H1 (cell line): Measurements from ENCODE around the gene ZFPL1. TPM values are rescaled to one million over a fixed set of nuclear protein-coding genes. Genes with fewer than 3 reads are reported as not detected.

ENCODE experiments used
- CTCF ChIA-PET: fragments of 300-600 bp; sonication (Branson Sonifier 250); formaldehyde crosslinking; loops from one replicate; lab custom pipeline; 2021; ENCODE audit not compliant: partially characterized antibody; lab: Charles Lee
- POLR2A ChIA-PET: fragments of 300-600 bp; sonication (Branson Sonifier 250); formaldehyde crosslinking; loops from one replicate; lab custom pipeline; 2021; ENCODE audit warnings: inconsistent platforms; ENCODE audit not compliant: partially characterized antibody; lab: Charles Lee
- DNase-seq, 2 experiments: peaks; one replicate each; pipeline versions ENCODE4 v3.0.0 to v3.0.0-alpha.2; 2010 to 2022; ENCODE audit warnings: low spot score in 2 of 2, low read depth in 1 of 2, mixed read lengths in 1 of 2
- FAIRE-seq: peaks from 2 replicates; lab custom pipeline; 2011; peaks lifted over from hg19 to GRCh38; lab: Jason Lieb, UNC
- H2AFZ ChIP-seq: 2 replicates; pipeline ENCODE4 v1.8.1; 2012; ENCODE audit warnings: low read length, inconsistent platforms
- H2AK5ac ChIP-seq: 2 replicates; pipeline ENCODE4 v1.6.1; 2013; ENCODE audit warnings: low read depth, low read length
- H2BK120ac ChIP-seq: replicated peaks from 2 replicates; pipeline ENCODE3; 2013; ENCODE audit warnings: low read depth, low read length, inconsistent platforms
- H2BK12ac ChIP-seq: 2 replicates; pipeline ENCODE4 v1.6.1; 2013; ENCODE audit warnings: low read depth, low read length
- H2BK15ac ChIP-seq: 2 replicates; pipeline ENCODE4 v1.6.1; 2013; ENCODE audit warnings: low read length
- H2BK20ac ChIP-seq: 2 replicates; pipeline ENCODE4 v1.6.1; 2013; ENCODE audit warnings: low read length
- H2BK5ac ChIP-seq: 2 replicates; pipeline ENCODE4 v1.6.1; 2013; ENCODE audit warnings: low read depth, low read length
- H3K14ac ChIP-seq: 2 replicates; pipeline ENCODE4 v1.6.1; 2013; ENCODE audit warnings: inconsistent platforms; ENCODE audit not compliant: insufficient read length
- H3K18ac ChIP-seq: 2 replicates; pipeline ENCODE4 v1.6.1; 2013; ENCODE audit warnings: low read length; ENCODE audit errors: extremely low read depth
- H3K23ac ChIP-seq: 2 replicates; pipeline ENCODE4 v1.6.1; 2013; ENCODE audit warnings: inconsistent platforms; ENCODE audit not compliant: insufficient read length
- H3K23me2 ChIP-seq: 2 replicates; pipeline ENCODE4 v1.6.1; 2013; ENCODE audit warnings: low read depth, low read length
- H3K27ac ChIP-seq: 2 replicates; pipeline ENCODE4 v1.6.1; 2011; ENCODE audit warnings: low read depth, low read length, inconsistent platforms
- H3K27me3 ChIP-seq, 4 experiments: replicated peaks in 1 of 4; 1 replicate in 1 of 4; 2 replicates in 3 of 4; pipeline versions ENCODE4 v1.6.1 to v1.8.1; 2011 to 2013; ENCODE audit warnings: low read length in 3 of 4, mild to moderate bottlenecking in 3 of 4, inconsistent platforms in 2 of 4, mixed read lengths in 2 of 4, moderate library complexity in 1 of 4; ENCODE audit not compliant: control insufficient read depth in 3 of 4, insufficient read depth in 3 of 4; ENCODE audit errors: extremely low read depth in 1 of 4
- H3K36me3 ChIP-seq, 4 experiments: 2 replicates each; pipeline versions ENCODE4 v1.6.1 to v1.8.1; 2011 to 2013; ENCODE audit warnings: mild to moderate bottlenecking in 4 of 4, low read length in 3 of 4, moderate library complexity in 2 of 4, control low read depth in 1 of 4, inconsistent platforms in 1 of 4; ENCODE audit not compliant: insufficient read depth in 4 of 4, control insufficient read depth in 2 of 4
- H3K4ac ChIP-seq: replicated peaks from 2 replicates; pipeline ENCODE3; 2013; ENCODE audit warnings: low read length, low read depth, mixed read lengths, inconsistent platforms; ENCODE audit not compliant: insufficient read length
- H3K4me1 ChIP-seq, 4 experiments: replicated peaks in 1 of 4; 1 replicate in 1 of 4; 2 replicates in 3 of 4; pipeline versions ENCODE4 v1.6.1 to v1.8.1; 2011 to 2013; ENCODE audit warnings: low read length in 3 of 4, inconsistent platforms in 2 of 4, mixed read lengths in 1 of 4; ENCODE audit not compliant: insufficient read depth in 4 of 4, control insufficient read depth in 3 of 4
- H3K4me2 ChIP-seq, 2 experiments: 2 replicates each; pipeline versions ENCODE4 v1.6.1 to v1.8.1; 2011 to 2013; ENCODE audit warnings: low read depth in 2 of 2, low read length in 2 of 2, control low read depth in 1 of 2, inconsistent platforms in 1 of 2, mild to moderate bottlenecking in 1 of 2; ENCODE audit not compliant: insufficient read depth in 1 of 2
- H3K4me3 ChIP-seq, 4 experiments: fragments of 200-600, 300-600 bp in 1 of 4; sonication (generic), shearing (Covaris generic), sonication (Bioruptor Twin) in 1 of 4; 2 replicates each; pipeline versions ENCODE4 v1.5.1 to v1.8.1; 2011 to 2016; ENCODE audit warnings: low read length in 4 of 4, low read depth in 3 of 4, control low read depth in 2 of 4, inconsistent platforms in 2 of 4, mild to moderate bottlenecking in 2 of 4, mixed read lengths in 1 of 4, moderate library complexity in 1 of 4; ENCODE audit not compliant: insufficient read depth in 2 of 4; ENCODE audit errors: extremely low read depth in 1 of 4
- H3K56ac ChIP-seq: replicated peaks from 2 replicates; pipeline ENCODE3; 2013; ENCODE audit warnings: low read depth, mild to moderate bottlenecking, mixed read lengths, low read length, inconsistent platforms; ENCODE audit not compliant: insufficient read length
- H3K79me1 ChIP-seq: 2 replicates; pipeline ENCODE4 v1.6.1; 2013; ENCODE audit warnings: low read depth, low read length, control low read depth
- H3K79me2 ChIP-seq, 2 experiments: 2 replicates each; pipeline versions ENCODE4 v1.6.1 to v1.8.1; 2012 to 2013; ENCODE audit warnings: low read length in 2 of 2, mild to moderate bottlenecking in 2 of 2, inconsistent platforms in 1 of 2; ENCODE audit not compliant: insufficient read depth in 2 of 2, control insufficient read depth in 1 of 2
- H3K9ac ChIP-seq, 4 experiments: replicated peaks in 1 of 4; 1 replicate in 1 of 4; 2 replicates in 3 of 4; pipeline versions ENCODE4 v1.6.1 to v1.8.1; 2011 to 2013; ENCODE audit warnings: low read depth in 3 of 4, low read length in 3 of 4, control low read depth in 2 of 4, mild to moderate bottlenecking in 2 of 4, moderate library complexity in 2 of 4, inconsistent platforms in 1 of 4; ENCODE audit errors: extremely low read depth in 1 of 4
- H3K9me3 ChIP-seq, 2 experiments: 2 replicates each; pipeline versions ENCODE4 v1.6.1 to v1.8.1; 2012 to 2013; ENCODE audit warnings: mild to moderate bottlenecking in 2 of 2, moderate library complexity in 2 of 2, control low read depth in 1 of 2, inconsistent platforms in 1 of 2, low read depth in 1 of 2, low read length in 1 of 2, mixed read lengths in 1 of 2; ENCODE audit not compliant: insufficient read depth in 2 of 2
- H4K20me1 ChIP-seq, 2 experiments: replicated peaks in 1 of 2; 2 replicates each; pipeline versions ENCODE3 to v1.8.1; 2011 to 2013; ENCODE audit warnings: inconsistent platforms in 2 of 2, low read length in 2 of 2, mild to moderate bottlenecking in 1 of 2; ENCODE audit not compliant: insufficient read depth in 2 of 2, control insufficient read depth in 1 of 2
- H4K5ac ChIP-seq: 2 replicates; pipeline ENCODE4 v1.6.1; 2013; ENCODE audit warnings: low read length, low read depth, mixed read lengths, inconsistent platforms; ENCODE audit not compliant: insufficient read length
- H4K8ac ChIP-seq: 2 replicates; pipeline ENCODE4 v1.8.0; 2013; ENCODE audit warnings: mild to moderate bottlenecking, moderate library complexity, low read length, inconsistent platforms; ENCODE audit not compliant: insufficient read depth; ENCODE audit errors: extremely low read depth
- H4K91ac ChIP-seq: replicated peaks from 2 replicates; pipeline ENCODE3; 2013; ENCODE audit warnings: low read length, mixed read lengths, inconsistent platforms; ENCODE audit not compliant: insufficient read length
- CBX5 ChIP-seq: fragments of 300-800, 300-1000 bp; sonication (generic); IDR thresholded peaks from 2 replicates; pipeline ENCODE4 v1.7.1; 2016; ENCODE audit warnings: antibody characterized with exemption, low read length, low read depth
- CREB1 ChIP-seq: IDR thresholded peaks from 2 replicates; pipeline ENCODE4 v1.6.1; 2012; ENCODE audit warnings: inconsistent platforms
- CTBP2 ChIP-seq: IDR thresholded peaks from 2 replicates; pipeline ENCODE4 v1.7.0; 2011; ENCODE audit warnings: borderline replicate concordance, mild to moderate bottlenecking, moderate library complexity, mixed read lengths, low read length; ENCODE audit not compliant: insufficient read depth, insufficient read length
- JUND ChIP-seq: IDR thresholded peaks from 2 replicates; pipeline ENCODE4 v1.6.1; 2011; ENCODE audit warnings: mild to moderate bottlenecking, improper control_type of control experiment, low read length
- RAD21 ChIP-seq, 2 experiments: IDR thresholded peaks in 1 of 2; conservative IDR thresholded peaks in 1 of 2; 2 replicates each; pipeline ENCODE4 v1.6.1; 2011; ENCODE audit warnings: low read depth in 2 of 2, low read length in 2 of 2, improper control_type of control experiment in 1 of 2, inconsistent platforms in 1 of 2, mild to moderate bottlenecking in 1 of 2, moderate library complexity in 1 of 2
- RFX5 ChIP-seq: IDR thresholded peaks from 2 replicates; pipeline ENCODE4 v1.6.1; 2011; ENCODE audit warnings: low read depth, low read length, improper control_type of control experiment, borderline replicate concordance
- RXRA ChIP-seq: IDR thresholded peaks from 2 replicates; pipeline ENCODE4 v1.6.1; 2011; ENCODE audit warnings: low read depth, mild to moderate bottlenecking, low read length, moderate library complexity; ENCODE audit not compliant: insufficient read depth
- TAF1 ChIP-seq: IDR thresholded peaks from 2 replicates; pipeline ENCODE4 v1.6.1; 2011; ENCODE audit warnings: mild to moderate bottlenecking, low read depth, low read length
- TBP ChIP-seq: IDR thresholded peaks from 2 replicates; pipeline ENCODE4 v1.6.1; 2011; ENCODE audit warnings: low read depth, low read length, improper control_type of control experiment
- ZNF274 ChIP-seq: IDR thresholded peaks from 2 replicates; pipeline ENCODE4 v1.7.0; 2012; ENCODE audit warnings: low read length, borderline replicate concordance; ENCODE audit errors: extremely low read depth
- WGBS, 2 experiments: shearing (Covaris generic) in 1 of 2; methylation state at CpG; one replicate each; pipeline versions ENCODE4 v1.1.6 to v1.1.7; 2013 to 2015; ENCODE audit warnings: low lambda C conversion rate in 2 of 2, mixed read lengths in 2 of 2, inconsistent platforms in 1 of 2, low coverage in 1 of 2, missing lambda C conversion rate in 1 of 2; ENCODE audit not compliant: insufficient replicate concordance in 2 of 2, insufficient coverage in 1 of 2, insufficient read length in 1 of 2; ENCODE audit errors: extremely low coverage in 1 of 2, missing lambda C conversion rate in 1 of 2; 5-methylcytosine and 5-hydroxymethylcytosine counted together
- polyA plus RNA-seq, 7 experiments: library from polyadenylated mRNA; depleted of rRNA in 3 of 7; stranded (reverse) in 5 of 7; unstranded in 2 of 7; fragments of >200 nt in 5 of 7; fragments of 200-250 nt in 2 of 7; gene quantifications; 1 replicate in 5 of 7; 2 replicates in 1 of 7; 4 replicates in 1 of 7; pipeline versions ENCODE4 v1.2.1 to v1.2.3, GENCODE V29; 2011 to 2013; ENCODE audit warnings: missing spikeins in 2 of 7, mixed read lengths in 2 of 7
- total RNA-seq: library from RNA; stranded (reverse); fragmentation: NEBNext Ultra II Directional; extraction: Animal tissue kit (Norgen Biotek cat#: 25700); gene quantifications from 2 replicates; pipeline ENCODE4 v1.2.1, GENCODE V29; 2021
- TF ChIP-seq, protein P1 (sequence below): IDR thresholded peaks from 2 replicates; pipeline ENCODE4 v1.6.1; 2012; ENCODE audit warnings: inconsistent platforms
- TF ChIP-seq, protein P2 (sequence below): IDR thresholded peaks from 2 replicates; pipeline ENCODE4 v1.6.1; 2011; ENCODE audit warnings: low read depth, mild to moderate bottlenecking, low read length; ENCODE audit not compliant: insufficient read depth

ZFPL1 gene
- total and polyA plus RNA-seq, 2 of the 8 experiments (the other 6 are each of a cell fraction or from before 2014, with no cell fraction given), result 21.5 to 76.8 TPM

DNA sequence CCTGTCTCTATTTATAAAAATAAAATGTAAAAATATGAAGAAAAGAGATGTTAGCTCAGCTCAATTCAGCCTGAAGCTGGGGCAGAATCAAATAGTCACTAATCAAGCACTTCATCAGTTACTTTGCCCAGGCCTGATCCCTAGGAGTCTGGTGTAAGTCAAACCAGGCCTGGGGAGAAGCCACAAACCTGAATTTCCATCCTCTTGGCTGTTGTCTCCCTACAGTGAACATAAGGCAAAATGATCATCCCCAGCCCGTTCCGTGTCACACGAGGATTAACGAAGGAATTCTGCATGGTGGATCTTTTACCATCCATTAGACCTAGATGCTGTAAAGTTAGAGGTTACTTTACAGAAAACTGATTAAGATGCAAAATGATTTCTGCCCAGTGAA, 19.2 kb upstream of the ZFPL1 start:
- Histone ChIP-seq H3K79me1 (no peaks in the 10 kb centered on the region), H3K27ac (no peak overlapping the region), H2BK5ac (no peak overlapping the region), H2BK12ac (no peak overlapping the region), H3K23me2 (no peaks in the 10 kb centered on the region), H4K5ac (no peak overlapping the region), H3K4me3 (no peak overlapping the region), H4K20me1 (no peaks in the 10 kb centered on the region), H2BK20ac (no peak overlapping the region), H3K4ac (no peak overlapping the region), H3K9ac (no peak overlapping the region), H3K4me1 (peaks cover 5 to 23% (median 17%) of the 10 kb centered on the region in 4 experiments), H3K14ac (no peak overlapping the region), H3K18ac (no peak overlapping the region), H3K27me3 (no peaks in the 10 kb centered on the region; a peak in 1 of 7 replicates), H3K56ac (no peak overlapping the region), H2AK5ac (no peak overlapping the region), H3K9me3 (no peaks in the 10 kb centered on the region), H3K23ac (no peak overlapping the region), H3K79me2 (no peaks in the 10 kb centered on the region), H3K36me3 (no peaks in the 10 kb centered on the region), H4K8ac (no peak overlapping the region), H2BK120ac (no peak overlapping the region), H2BK15ac (no peak overlapping the region), H2AFZ (no peak overlapping the region), H4K91ac (no peak overlapping the region), H3K4me2 (no peak overlapping the region)
- WGBS, 2 experiments, result 96% methylated on average over 4 of the region's 4 CpGs; no CpG with 5 or more reads in 1 of the 2 experiments
- no peak for DNase-seq
- ChIA-PET CTCF (interaction anchor here (1.1 to 2.2 kb wide), 5 partner anchors 13 to 196 kb away, joined by 3 to 10 read pairs (median 5); partner anchors contain the start of gene ARL2), POLR2A (interaction anchor here (1.2 to 21.6 kb wide), 7 partner anchors 12 to 187 kb away, joined by 3 to 230 read pairs (median 4); partner anchors contain the start of genes EHD1, TM7SF2, VPS51 and ZNHIT2)
- no peak for FAIRE-seq
- no peak for TF ChIP-seq RXRA
- no peak for TF ChIP-seq CREB1
- no peak for TF ChIP-seq JUND
- TF ChIP-seq CTBP2, result no peak
- TF ChIP-seq TAF1, result no peak
- TF ChIP-seq RAD21 (IDR thresholded peaks at IDR 0.05 in 1 of 2, conservative IDR thresholded peaks at IDR 0.05 in 1 of 2; ENCODE audit: low read depth in 2 of 2, low read length in 2 of 2), result no peak
- TF ChIP-seq RFX5, result no peak
- TF ChIP-seq, protein P1, sequence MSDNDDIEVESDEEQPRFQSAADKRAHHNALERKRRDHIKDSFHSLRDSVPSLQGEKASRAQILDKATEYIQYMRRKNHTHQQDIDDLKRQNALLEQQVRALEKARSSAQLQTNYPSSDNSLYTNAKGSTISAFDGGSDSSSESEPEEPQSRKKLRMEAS, result no peak
- TF ChIP-seq, protein P2, sequence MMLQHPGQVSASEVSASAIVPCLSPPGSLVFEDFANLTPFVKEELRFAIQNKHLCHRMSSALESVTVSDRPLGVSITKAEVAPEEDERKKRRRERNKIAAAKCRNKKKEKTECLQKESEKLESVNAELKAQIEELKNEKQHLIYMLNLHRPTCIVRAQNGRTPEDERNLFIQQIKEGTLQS, result no peak
- no peak for TF ChIP-seq TBP
- no peak for TF ChIP-seq CBX5
- no peak for TF ChIP-seq ZNF274
